Measurements from ENCODE around the gene ALKAL2.

DNA sequence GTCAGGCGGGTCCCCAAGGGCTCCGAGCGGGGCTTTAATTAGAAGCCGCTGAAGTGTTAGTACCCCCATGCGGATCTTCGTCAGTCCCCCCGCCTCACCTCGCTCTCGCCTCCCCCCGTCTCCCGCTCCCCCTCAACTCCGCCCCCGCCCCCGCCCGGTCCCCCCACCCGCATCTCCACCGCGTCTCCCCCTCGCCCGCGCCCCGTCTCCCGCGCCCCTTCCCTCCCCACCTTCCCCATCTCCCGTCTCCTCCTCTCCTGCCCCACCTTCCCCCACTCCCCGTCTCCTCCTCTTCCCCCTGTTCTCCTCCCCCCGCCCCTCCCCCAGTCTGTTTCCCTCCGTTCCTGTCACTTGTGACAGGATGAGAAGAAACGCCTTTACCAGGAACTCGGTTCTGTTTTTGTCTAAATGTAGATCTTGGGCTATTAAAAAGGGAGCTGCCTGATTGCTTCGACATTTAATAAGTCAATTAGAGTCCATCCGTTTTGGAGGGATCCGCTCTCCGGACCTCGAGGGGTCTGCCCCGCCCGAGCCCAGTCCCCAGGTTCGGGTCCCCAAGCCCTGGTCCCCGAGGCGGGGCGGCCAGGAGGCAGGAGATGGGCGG lies 969 bp upstream of the ALKAL2 start:
- TF ChIP-seq EZH2 (IDR thresholded peaks at IDR 0.05; ENCODE audit: borderline replicate concordance), result no peak
- TF ChIP-seq, protein P1, sequence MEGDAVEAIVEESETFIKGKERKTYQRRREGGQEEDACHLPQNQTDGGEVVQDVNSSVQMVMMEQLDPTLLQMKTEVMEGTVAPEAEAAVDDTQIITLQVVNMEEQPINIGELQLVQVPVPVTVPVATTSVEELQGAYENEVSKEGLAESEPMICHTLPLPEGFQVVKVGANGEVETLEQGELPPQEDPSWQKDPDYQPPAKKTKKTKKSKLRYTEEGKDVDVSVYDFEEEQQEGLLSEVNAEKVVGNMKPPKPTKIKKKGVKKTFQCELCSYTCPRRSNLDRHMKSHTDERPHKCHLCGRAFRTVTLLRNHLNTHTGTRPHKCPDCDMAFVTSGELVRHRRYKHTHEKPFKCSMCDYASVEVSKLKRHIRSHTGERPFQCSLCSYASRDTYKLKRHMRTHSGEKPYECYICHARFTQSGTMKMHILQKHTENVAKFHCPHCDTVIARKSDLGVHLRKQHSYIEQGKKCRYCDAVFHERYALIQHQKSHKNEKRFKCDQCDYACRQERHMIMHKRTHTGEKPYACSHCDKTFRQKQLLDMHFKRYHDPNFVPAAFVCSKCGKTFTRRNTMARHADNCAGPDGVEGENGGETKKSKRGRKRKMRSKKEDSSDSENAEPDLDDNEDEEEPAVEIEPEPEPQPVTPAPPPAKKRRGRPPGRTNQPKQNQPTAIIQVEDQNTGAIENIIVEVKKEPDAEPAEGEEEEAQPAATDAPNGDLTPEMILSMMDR (IDR thresholded peaks at IDR 0.05; ENCODE audit: poor library complexity), result no peak
